ENCODE data around the gene S100A8. TPM values are rescaled to one million over a fixed set of nuclear protein-coding genes. Genes with fewer than 3 reads are reported as not detected.

S100A8 gene
- polyA plus RNA-seq, 3 donors, result 4,193 to 30,135 (median 27,689) TPM

DNA sequence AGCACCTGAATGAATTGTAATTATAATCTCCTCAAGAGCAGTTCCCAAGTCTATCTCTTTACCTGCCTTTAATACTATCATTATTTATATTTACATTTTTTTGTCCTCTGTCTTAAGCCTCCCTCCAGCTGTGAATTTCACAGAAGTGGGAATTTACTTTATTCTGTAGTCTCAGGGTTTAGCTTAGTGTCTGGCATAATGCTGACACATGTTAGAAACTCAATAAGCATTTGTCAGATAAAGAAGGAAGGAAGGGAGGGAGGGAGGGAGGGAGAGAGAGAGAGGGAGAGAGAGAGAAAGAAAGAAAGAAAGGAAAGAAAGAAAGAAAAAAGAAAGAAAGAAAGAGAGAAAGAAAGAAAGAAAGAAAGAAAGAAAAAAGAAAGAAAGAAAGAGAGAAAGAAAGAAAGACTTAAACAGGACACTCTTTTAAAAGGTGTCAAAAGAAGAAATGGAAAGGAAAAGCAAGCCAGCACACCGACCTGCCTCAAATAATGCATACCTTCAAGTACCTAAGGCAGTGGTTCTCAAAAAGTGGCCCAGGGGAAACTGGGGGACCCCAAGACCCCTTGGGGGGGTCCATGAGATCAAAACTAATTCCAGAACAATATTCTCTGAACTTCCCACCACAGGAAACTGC is 40.4 kb downstream of the S100A8 start:
- H3K9me3 ChIP-seq (replicated peaks in 1 of 2; ENCODE audit: control insufficient read depth in 1 of 2, insufficient read depth in 1 of 2, low read length in 2 of 2), result no peaks in the 10 kb centered on the region
- no peak overlapping the region for H3K4me3 Mint-ChIP-seq
- WGBS (ENCODE audit: insufficient coverage), result 0% methylated on average over 1 of the region's 1 CpG
- peaks cover 34% of the 10 kb centered on the region for H3K4me1 Mint-ChIP-seq
- no peak overlapping the region for H3K4me2 ChIP-seq (replicated peaks; ENCODE audit: extremely low read depth, low read length, poor library complexity, severe bottlenecking)
- no peak overlapping the region for H3K27ac Mint-ChIP-seq
- peaks cover 2% of the 10 kb centered on the region for H3K79me2 ChIP-seq (ENCODE audit: insufficient read depth, low read length)
- TF ChIP-seq, protein P1, sequence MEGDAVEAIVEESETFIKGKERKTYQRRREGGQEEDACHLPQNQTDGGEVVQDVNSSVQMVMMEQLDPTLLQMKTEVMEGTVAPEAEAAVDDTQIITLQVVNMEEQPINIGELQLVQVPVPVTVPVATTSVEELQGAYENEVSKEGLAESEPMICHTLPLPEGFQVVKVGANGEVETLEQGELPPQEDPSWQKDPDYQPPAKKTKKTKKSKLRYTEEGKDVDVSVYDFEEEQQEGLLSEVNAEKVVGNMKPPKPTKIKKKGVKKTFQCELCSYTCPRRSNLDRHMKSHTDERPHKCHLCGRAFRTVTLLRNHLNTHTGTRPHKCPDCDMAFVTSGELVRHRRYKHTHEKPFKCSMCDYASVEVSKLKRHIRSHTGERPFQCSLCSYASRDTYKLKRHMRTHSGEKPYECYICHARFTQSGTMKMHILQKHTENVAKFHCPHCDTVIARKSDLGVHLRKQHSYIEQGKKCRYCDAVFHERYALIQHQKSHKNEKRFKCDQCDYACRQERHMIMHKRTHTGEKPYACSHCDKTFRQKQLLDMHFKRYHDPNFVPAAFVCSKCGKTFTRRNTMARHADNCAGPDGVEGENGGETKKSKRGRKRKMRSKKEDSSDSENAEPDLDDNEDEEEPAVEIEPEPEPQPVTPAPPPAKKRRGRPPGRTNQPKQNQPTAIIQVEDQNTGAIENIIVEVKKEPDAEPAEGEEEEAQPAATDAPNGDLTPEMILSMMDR (IDR thresholded peaks at IDR 0.05), result no peak
- H3K4me3 ChIP-seq (replicated peaks in 1 of 3; ENCODE audit: low read depth in 2 of 3, low read length in 3 of 3), result no peak overlapping the region
- H4K20me1 ChIP-seq (ENCODE audit: insufficient read depth, low read length), result no peaks in the 10 kb centered on the region
- no peak overlapping the region for H2AFZ ChIP-seq (ENCODE audit: insufficient read depth, low read depth, low read length, poor library complexity, severe bottlenecking)
- H3K27ac ChIP-seq (ENCODE audit: low read depth in 1 of 2, low read length in 2 of 2), result no peak overlapping the region
- intact Hi-C loops (cut with micrococcal nuclease), result no loop called here
- H3K27me3 ChIP-seq (ENCODE audit: control insufficient read depth in 2 of 2, insufficient read depth in 2 of 2, low read length in 2 of 2), result no peaks in the 10 kb centered on the region
- no peak for DNase-seq
- H3K9me3 Mint-ChIP-seq, result peaks cover 0 to under 1% (median 0%) of the 10 kb centered on the region in 7 donors
- no peaks in the 10 kb centered on the region for H3K36me3 ChIP-seq (replicated peaks in 1 of 2; ENCODE audit: control insufficient read depth in 1 of 2, insufficient read depth in 2 of 2, low read length in 2 of 2)
- H3K9ac ChIP-seq (ENCODE audit: insufficient read depth, low read length, poor library complexity, severe bottlenecking), result no peak overlapping the region
- H3K36me3 Mint-ChIP-seq, result no peaks in the 10 kb centered on the region
- peaks cover 6 to 17% (median 12%) of the 10 kb centered on the region in 3 donors for H3K27me3 Mint-ChIP-seq (ENCODE audit: low read depth in 3 of 3)
- peaks cover 28 to 38% of the 10 kb centered on the region in 2 donors for H3K4me1 ChIP-seq (ENCODE audit: control insufficient read depth in 1 of 2, insufficient read depth in 2 of 2, low read length in 2 of 2)

- Mint-ChIP-seq H3K4me1 (peaks cover 40% of the 10 kb centered on the region), H3K4me3 (no peak overlapping the region), H3K9me3 (no peaks in the 10 kb centered on the region), H3K27ac (peak overlapping the region in 1 of 7 donors; percentile 19), H3K36me3 (no peaks in the 10 kb centered on the region), H3K27me3 (ENCODE audit: low read depth in 3 of 3) (peaks cover 6 to 17% (median 12%) of the 10 kb centered on the region in 3 donors)
- H3K27ac ChIP-seq (ENCODE audit: low read depth in 1 of 2, low read length in 2 of 2), result no peak overlapping the region
- WGBS (ENCODE audit: insufficient coverage), result 75% methylated on average over 8 of the region's 17 CpGs
- TF ChIP-seq, protein P1 (IDR thresholded peaks at IDR 0.05), result no peak
- H3K4me3 ChIP-seq (replicated peaks in 1 of 3; ENCODE audit: low read depth in 2 of 3, low read length in 3 of 3), result no peak overlapping the region
- no peak overlapping the region for H2AFZ ChIP-seq (ENCODE audit: insufficient read depth, low read depth, low read length, poor library complexity, severe bottlenecking)
- no peaks in the 10 kb centered on the region for H4K20me1 ChIP-seq (ENCODE audit: insufficient read depth, low read length)
- H3K9ac ChIP-seq (ENCODE audit: insufficient read depth, low read length, poor library complexity, severe bottlenecking), result no peak overlapping the region
- no peaks in the 10 kb centered on the region for H3K79me2 ChIP-seq (ENCODE audit: insufficient read depth, low read length)
- no peaks in the 10 kb centered on the region for H3K27me3 ChIP-seq (ENCODE audit: control insufficient read depth in 2 of 2, insufficient read depth in 2 of 2, low read length in 2 of 2)
- H3K4me2 ChIP-seq (replicated peaks; ENCODE audit: extremely low read depth, low read length, poor library complexity, severe bottlenecking), result no peak overlapping the region
- peak in 1 of 3 donors; percentile 52 for DNase-seq
- peaks cover 31 to 41% of the 10 kb centered on the region in 2 donors for H3K4me1 ChIP-seq (ENCODE audit: control insufficient read depth in 1 of 2, insufficient read depth in 2 of 2, low read length in 2 of 2)
- intact Hi-C loops (cut with micrococcal nuclease), result no loop called here
- H3K36me3 ChIP-seq (replicated peaks in 1 of 2; ENCODE audit: control insufficient read depth in 1 of 2, insufficient read depth in 2 of 2, low read length in 2 of 2), result no peaks in the 10 kb centered on the region
- H3K9me3 ChIP-seq (replicated peaks in 1 of 2; ENCODE audit: control insufficient read depth in 1 of 2, insufficient read depth in 1 of 2, low read length in 2 of 2), result no peaks in the 10 kb centered on the region
Measured at GRCh38 chr1:153349363-153350320, 41.2 kb downstream of the S100A8 start.

All from CD14-positive monocyte (primary cell).